ENCODE results near the gene CARD8.

GRCh38 chr19:48190885-48191284 is 64.8 kb downstream of the CARD8 start:
- TF ChIP-seq TAF1 (IDR thresholded peaks at IDR 0.05; ENCODE audit: borderline replicate concordance, low read depth, low read length) (no peak), CTCF (IDR thresholded peaks at IDR 0.05 in 2 of 3, conservative IDR thresholded peaks at IDR 0.05 in 1 of 3; ENCODE audit: control insufficient read depth in 2 of 3, extremely low read depth in 1 of 3, insufficient read depth in 1 of 3, low read depth in 3 of 3, low read length in 3 of 3) (no peak), NBN (IDR thresholded peaks at IDR 0.05) (no peak), NFYA (IDR thresholded peaks at IDR 0.05; ENCODE audit: borderline replicate concordance, low read depth, low read length) (no peak), USF2 (IDR thresholded peaks at IDR 0.05; ENCODE audit: borderline replicate concordance, low read depth, low read length) (no peak), POLR2AphosphoS5 (IDR thresholded peaks at IDR 0.05; ENCODE audit: low read length) (no peak), KDM1A (IDR thresholded peaks at IDR 0.05; ENCODE audit: borderline replicate concordance) (no peak), POLR2A (IDR thresholded peaks at IDR 0.05; ENCODE audit: low read depth, low read length) (no peak), YY1 (IDR thresholded peaks at IDR 0.05; ENCODE audit: low read depth, low read length) (no peak), MAX (IDR thresholded peaks at IDR 0.05; ENCODE audit: low read depth, low read length) (no peak), REST (IDR thresholded peaks at IDR 0.05; ENCODE audit: low read depth, low read length) (no peak), HDAC6 (IDR thresholded peaks at IDR 0.05; ENCODE audit: unreplicated experiment) (no peak), ZNF274 (IDR thresholded peaks at IDR 0.05; ENCODE audit: insufficient read depth, insufficient read length) (no peak), TBL1XR1 (IDR thresholded peaks at IDR 0.05; ENCODE audit: low read depth, low read length) (no peak)

Measured in GM12878 (cell line).